Measurements from ENCODE around the gene ARAF. TPM values are rescaled to one million over a fixed set of nuclear protein-coding genes. Genes with fewer than 3 reads are reported as not detected.

ARAF gene
- total RNA-seq, 4 donors from 2014 or later: 34.0 to 59.4 (median 45.8) TPM

- Histone ChIP-seq H3K27ac (peak overlapping the region; percentile 82 to 89 (median 88)), H3K4me3 (replicated peaks in 1 of 3) (no peak overlapping the region), H3K4me1 (peaks cover 0 to 4% of the 10 kb centered on the region in 2 donors), H3K36me3 (no peaks in the 10 kb centered on the region), H3K9me3 (no peaks in the 10 kb centered on the region), H3K27me3 (no peaks in the 10 kb centered on the region)
- no peak for TF ChIP-seq POLR2A (IDR thresholded peaks at IDR 0.05)
- TF ChIP-seq CTCF (IDR thresholded peaks at IDR 0.05): no peak
- no peak for DNase-seq
- intact Hi-C loops (cut with DNase I): no loop called here
These were observed 21.1 kb upstream of the ARAF start for GRCh38 chrX:47539860-47540259.

- peak; percentile 18 to 66 (median 51) for TF ChIP-seq CTCF (IDR thresholded peaks at IDR 0.05)
- peak in 1 of 2 donors; percentile 74 for TF ChIP-seq POLR2A (IDR thresholded peaks at IDR 0.05)
- peaks cover 0 to 4% of the 10 kb centered on the region in 2 donors for H3K4me1 ChIP-seq
- intact Hi-C loops (cut with DNase I): no loop called here
- no peak overlapping the region for H3K4me3 ChIP-seq (replicated peaks in 1 of 3)
- DNase-seq: peak; percentile 81 to 84
- no peaks in the 10 kb centered on the region for H3K27me3 ChIP-seq
- H3K9me3 ChIP-seq: no peaks in the 10 kb centered on the region
- peak overlapping the region; percentile 82 to 89 (median 88) for H3K27ac ChIP-seq
- H3K36me3 ChIP-seq: no peaks in the 10 kb centered on the region
- 24 to 26% methylated on average over 14 to 15 of the region's 15 CpGs for WGBS, 2 donors
These were observed 20.1 kb upstream of the ARAF start for GRCh38 chrX:47540754-47541538.

- WGBS, 2 donors: 87 to 98% methylated on average over 5 of the region's 5 CpGs
- no peaks in the 10 kb centered on the region for H3K36me3 ChIP-seq
- intact Hi-C loops (cut with DNase I): no loop called here
- no peak overlapping the region for H3K4me3 ChIP-seq (replicated peaks in 1 of 3)
- H3K9me3 ChIP-seq: no peaks in the 10 kb centered on the region
- no peaks in the 10 kb centered on the region for H3K27me3 ChIP-seq
- no peak for DNase-seq
- TF ChIP-seq POLR2A (IDR thresholded peaks at IDR 0.05) (no peak), CTCF (IDR thresholded peaks at IDR 0.05) (no peak)
- H3K27ac ChIP-seq: no peak overlapping the region
- peaks cover 0 to 4% of the 10 kb centered on the region in 2 donors for H3K4me1 ChIP-seq
These were observed 17.5 kb upstream of the ARAF start for GRCh38 chrX:47543496-47543895.

- WGBS, 2 donors: 0 to 7% methylated on average over 3 to 17 of the region's 20 CpGs
- H3K4me3 ChIP-seq (replicated peaks in 1 of 3): peak overlapping the region in 2 of 3 donors; percentile 22 to 23
- DNase-seq: peak; percentile 92 to 93
- no peaks in the 10 kb centered on the region for H3K4me1 ChIP-seq
- TF ChIP-seq CTCF (IDR thresholded peaks at IDR 0.05): no peak
- TF ChIP-seq POLR2A (IDR thresholded peaks at IDR 0.05): peak; percentile 23 to 88
- H3K36me3 ChIP-seq: no peaks in the 10 kb centered on the region
- intact Hi-C loops (cut with DNase I): no loop called here
- H3K9me3 ChIP-seq: no peaks in the 10 kb centered on the region
- peak overlapping the region; percentile 71 to 86 (median 85) for H3K27ac ChIP-seq
- no peaks in the 10 kb centered on the region for H3K27me3 ChIP-seq
These were observed 4.9 kb upstream of the ARAF start for GRCh38 chrX:47556045-47556623.

- H3K36me3 ChIP-seq: peaks cover 0 to 7% of the 10 kb centered on the region in 2 donors
- intact Hi-C loops (cut with DNase I): no loop called here
- 90 to 95% methylated on average over 3 of the region's 3 CpGs for WGBS, 2 donors
- H3K27me3 ChIP-seq: no peaks in the 10 kb centered on the region
- peaks cover 0 to 9% of the 10 kb centered on the region in 2 donors for H3K4me1 ChIP-seq
- H3K27ac ChIP-seq: no peak overlapping the region
- H3K4me3 ChIP-seq (replicated peaks in 1 of 3): no peak overlapping the region
- DNase-seq: no peak
- H3K9me3 ChIP-seq: no peaks in the 10 kb centered on the region
- TF ChIP-seq POLR2A (IDR thresholded peaks at IDR 0.05) (no peak), CTCF (IDR thresholded peaks at IDR 0.05) (no peak)
These were observed 2.6 kb upstream of the ARAF start for GRCh38 chrX:47558436-47558835.
